ENCODE measurements around the gene CD163L1. TPM values are rescaled to one million over a fixed set of nuclear protein-coding genes. Genes with fewer than 3 reads are reported as not detected.
A peak's percentile ranks its signal among the peaks of the same experiment; 100 is the strongest.

Gene CD163L1
- total and polyA plus RNA-seq, 9 of the 15 experiments (the other 6 are each of a cell fraction or from before 2014, with no cell fraction given) = 0.54 to 9.2 (median 2.0) TPM

DNA sequence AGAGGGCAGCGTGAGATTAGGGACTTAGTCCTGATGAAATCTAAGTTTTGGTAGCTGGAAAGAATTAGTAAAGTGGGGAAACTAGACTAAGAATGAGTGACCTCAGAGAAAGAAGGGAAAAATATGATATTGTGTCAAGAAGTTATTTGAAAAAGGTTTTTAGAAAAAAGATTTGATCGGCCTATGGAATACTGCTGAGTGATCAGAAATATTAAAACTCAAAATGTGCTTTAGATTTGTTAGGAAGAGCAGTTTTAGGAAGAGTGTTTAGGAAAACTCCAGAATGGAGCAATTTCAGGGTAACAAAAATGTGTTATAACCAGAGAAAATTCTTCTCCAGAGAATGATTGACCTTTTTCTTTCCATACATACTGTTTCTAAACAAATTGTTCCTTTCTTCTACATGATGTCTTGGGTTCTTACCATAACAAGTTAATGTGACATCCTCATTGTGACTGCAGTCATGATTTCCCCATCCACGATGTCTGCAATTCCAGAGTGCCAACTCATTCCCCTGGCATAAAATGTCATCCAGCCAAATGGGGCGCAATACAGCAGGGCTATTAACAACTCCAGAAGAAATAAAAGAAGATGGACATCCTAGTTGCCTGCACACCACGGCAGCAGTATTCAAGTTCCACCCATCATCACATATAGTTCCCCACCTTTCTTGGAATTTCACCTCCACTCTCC lies 11.8 kb downstream of the CD163L1 start:
- no peak for ATAC-seq
- intact Hi-C loops (cut with micrococcal nuclease) (no loop called here), in situ Hi-C loops (cut with MboI) (loop anchor here (10.0 kb wide), 1 partner anchor 57 kb away; no protein-coding TSS in a partner anchor)
- 23% methylated on average over 5 of the region's 5 CpGs for WGBS (ENCODE audit: insufficient coverage, low coverage, missing lambda C conversion rate)
- Histone ChIP-seq H2AFZ (ENCODE audit: low read depth, low read length) (no peak overlapping the region), H3K9me3 (replicated peaks; ENCODE audit: control insufficient read depth, insufficient read depth, low read depth, low read length) (no peaks in the 10 kb centered on the region), H3K9me1 (ENCODE audit: control insufficient read depth, insufficient read depth, low read length) (no peaks in the 10 kb centered on the region), H3K27ac (ENCODE audit: extremely low read depth, low read depth, low read length) (no peak overlapping the region), H3K9ac (ENCODE audit: insufficient read depth in 1 of 2, low read depth in 2 of 2, low read length in 2 of 2) (no peak overlapping the region), H3K4me2 (ENCODE audit: insufficient read depth, low read length) (no peak overlapping the region), H4K20me1 (replicated peaks; ENCODE audit: control insufficient read depth, insufficient read depth, low read length) (no peaks in the 10 kb centered on the region), H3K27me3 (ENCODE audit: control insufficient read depth in 2 of 2, insufficient read depth in 2 of 2, low read length in 2 of 2) (no peaks in the 10 kb centered on the region), H3K4me1 (replicated peaks in 1 of 2; ENCODE audit: control insufficient read depth in 2 of 2, insufficient read depth in 2 of 2, low read length in 2 of 2) (no peaks in the 10 kb centered on the region), H3K36me3 (ENCODE audit: control insufficient read depth, insufficient read depth, low read length) (no peaks in the 10 kb centered on the region), H3K4me3 (no peak overlapping the region), H3K79me2 (ENCODE audit: control insufficient read depth, insufficient read depth, low read length) (no peaks in the 10 kb centered on the region)
- no peak for FAIRE-seq
- ChIA-PET CTCF (ENCODE audit: low intra/inter-chr PET ratio) (no interaction called here), POLR2A (no interaction called here)
- no peak for DNase-seq (ENCODE audit: extremely low read depth in 1 of 4, low spot score in 3 of 4)
- BruUV-seq (replicated peaks) = no TSS peak
- TF ChIP-seq C11orf30 (IDR thresholded peaks at IDR 0.05; ENCODE audit: low read depth) (0 out of 2 replicates have a peak, but pooled peaks have one; percentile 37), ZNF316 (IDR thresholded peaks at IDR 0.05) (peak; percentile 54; the same call in 1 of the 2 replicates), ZNF121 (CRISPR knock-in tag; conservative IDR thresholded peaks at IDR 0.05) (no peak)

DNA sequence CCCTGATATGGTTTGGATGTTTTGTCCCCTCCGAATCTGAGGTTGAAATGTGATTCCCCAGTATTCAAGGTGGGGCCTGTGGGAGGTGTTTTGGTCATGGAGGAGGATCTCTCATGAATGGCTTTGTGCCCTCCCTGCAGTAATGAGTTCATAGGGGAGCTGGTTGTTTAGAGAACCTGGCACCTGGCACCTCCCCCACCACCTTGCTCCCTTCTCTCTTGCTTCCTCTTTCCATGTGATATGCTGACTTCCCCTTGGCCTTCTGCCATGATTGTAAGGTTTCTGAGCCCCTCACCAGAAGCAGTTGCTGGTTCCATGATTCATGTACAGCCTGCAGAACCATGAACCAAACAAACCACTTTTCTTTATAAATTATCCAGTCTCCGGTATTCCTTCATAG lies 32.6 kb downstream of the CD163L1 start:
- no peaks in the 10 kb centered on the region for H4K20me1 ChIP-seq (replicated peaks; ENCODE audit: control insufficient read depth, insufficient read depth, low read length)
- H3K9me1 ChIP-seq (ENCODE audit: control insufficient read depth, insufficient read depth, low read length) = no peaks in the 10 kb centered on the region
- no peak overlapping the region for H3K27ac ChIP-seq (ENCODE audit: extremely low read depth, low read depth, low read length)
- ChIA-PET POLR2A (no interaction called here), CTCF (ENCODE audit: low intra/inter-chr PET ratio) (no interaction called here)
- in situ Hi-C loops (cut with MboI) (no loop called here), intact Hi-C loops (cut with micrococcal nuclease) (no loop called here)
- H3K36me3 ChIP-seq (ENCODE audit: control insufficient read depth, insufficient read depth, low read length) = no peaks in the 10 kb centered on the region
- no peaks in the 10 kb centered on the region for H3K4me1 ChIP-seq (replicated peaks in 1 of 2; ENCODE audit: control insufficient read depth in 2 of 2, insufficient read depth in 2 of 2, low read length in 2 of 2)
- H3K4me3 ChIP-seq = no peak overlapping the region
- H3K9ac ChIP-seq (ENCODE audit: insufficient read depth in 1 of 2, low read depth in 2 of 2, low read length in 2 of 2) = no peak overlapping the region
- no TSS peak for BruUV-seq (replicated peaks)
- FAIRE-seq = no peak
- H3K4me2 ChIP-seq (ENCODE audit: insufficient read depth, low read length) = no peak overlapping the region
- 0% methylated on average over 2 of the region's 2 CpGs for WGBS (ENCODE audit: insufficient coverage, low coverage, missing lambda C conversion rate)
- no peak for ATAC-seq
- no peaks in the 10 kb centered on the region for H3K79me2 ChIP-seq (ENCODE audit: control insufficient read depth, insufficient read depth, low read length)
- peaks cover 0 to 8% of the 10 kb centered on the region in 2 experiments; a peak in 2 of 5 replicates for H3K27me3 ChIP-seq (ENCODE audit: control insufficient read depth in 2 of 2, insufficient read depth in 2 of 2, low read length in 2 of 2)
- DNase-seq (ENCODE audit: extremely low read depth in 1 of 4, low spot score in 3 of 4) = no peak
- H2AFZ ChIP-seq (ENCODE audit: low read depth, low read length) = no peak overlapping the region
- H3K9me3 ChIP-seq (replicated peaks; ENCODE audit: control insufficient read depth, insufficient read depth, low read depth, low read length) = no peaks in the 10 kb centered on the region
- TF ChIP-seq HSF4 (CRISPR knock-in tag; IDR thresholded peaks at IDR 0.05; ENCODE audit: borderline replicate concordance) = no peak
- no peak for TF ChIP-seq ZNF146 (CRISPR knock-in tag; IDR thresholded peaks at IDR 0.05; ENCODE audit: unreplicated experiment)
- TF ChIP-seq, protein P1, sequence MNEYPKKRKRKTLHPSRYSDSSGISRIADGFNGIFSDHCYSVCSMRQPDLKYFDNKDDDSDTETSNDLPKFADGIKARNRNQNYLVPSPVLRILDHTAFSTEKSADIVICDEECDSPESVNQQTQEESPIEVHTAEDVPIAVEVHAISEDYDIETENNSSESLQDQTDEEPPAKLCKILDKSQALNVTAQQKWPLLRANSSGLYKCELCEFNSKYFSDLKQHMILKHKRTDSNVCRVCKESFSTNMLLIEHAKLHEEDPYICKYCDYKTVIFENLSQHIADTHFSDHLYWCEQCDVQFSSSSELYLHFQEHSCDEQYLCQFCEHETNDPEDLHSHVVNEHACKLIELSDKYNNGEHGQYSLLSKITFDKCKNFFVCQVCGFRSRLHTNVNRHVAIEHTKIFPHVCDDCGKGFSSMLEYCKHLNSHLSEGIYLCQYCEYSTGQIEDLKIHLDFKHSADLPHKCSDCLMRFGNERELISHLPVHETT (CRISPR knock-in tag; conservative IDR thresholded peaks at IDR 0.05 in 1 of 2, IDR thresholded peaks at IDR 0.05 in 1 of 2) = no peak
- no peak for TF ChIP-seq STAG1 (CRISPR knock-in tag; IDR thresholded peaks at IDR 0.05; ENCODE audit: borderline replicate concordance)

All from K562 (cell line).